NCI-H510A treated with DMSO at 0.1 percent for 48 hours (cell line): ENCODE results near the gene ALK.

ENCODE experiments used
- DNase-seq: peaks from one replicate; lab custom pipeline; 2025; lab: John Stamatoyannopoulos, UW

The ALK gene

GRCh38 chr2:29314816-29315571, 606.4 kb downstream of the ALK start:
- no peak for DNase-seq

DNA sequence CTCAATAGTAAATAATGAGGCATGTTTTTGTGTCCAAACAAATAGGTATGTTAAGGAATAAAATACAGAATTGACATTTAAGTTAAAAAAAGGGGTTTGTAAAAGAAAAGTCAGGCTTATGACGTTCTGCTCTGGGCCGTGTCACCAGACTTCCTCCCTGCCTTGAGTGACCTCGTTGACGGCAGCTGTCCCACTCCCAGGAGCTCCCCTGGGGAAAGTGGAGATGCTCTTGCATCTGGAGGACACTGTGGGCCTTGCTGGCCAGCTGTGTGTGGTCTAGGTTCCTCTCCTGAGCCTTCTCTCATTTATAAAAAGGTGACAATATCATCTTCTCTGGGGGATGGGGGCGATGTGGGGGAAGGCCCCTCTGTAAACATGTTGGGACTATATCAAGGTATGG, 609.9 kb downstream of the ALK start:
- DNase-seq = no peak

- no peak for DNase-seq
Observed at GRCh38 chr2:29310650-29311348, 610.6 kb downstream of the ALK start.

DNA sequence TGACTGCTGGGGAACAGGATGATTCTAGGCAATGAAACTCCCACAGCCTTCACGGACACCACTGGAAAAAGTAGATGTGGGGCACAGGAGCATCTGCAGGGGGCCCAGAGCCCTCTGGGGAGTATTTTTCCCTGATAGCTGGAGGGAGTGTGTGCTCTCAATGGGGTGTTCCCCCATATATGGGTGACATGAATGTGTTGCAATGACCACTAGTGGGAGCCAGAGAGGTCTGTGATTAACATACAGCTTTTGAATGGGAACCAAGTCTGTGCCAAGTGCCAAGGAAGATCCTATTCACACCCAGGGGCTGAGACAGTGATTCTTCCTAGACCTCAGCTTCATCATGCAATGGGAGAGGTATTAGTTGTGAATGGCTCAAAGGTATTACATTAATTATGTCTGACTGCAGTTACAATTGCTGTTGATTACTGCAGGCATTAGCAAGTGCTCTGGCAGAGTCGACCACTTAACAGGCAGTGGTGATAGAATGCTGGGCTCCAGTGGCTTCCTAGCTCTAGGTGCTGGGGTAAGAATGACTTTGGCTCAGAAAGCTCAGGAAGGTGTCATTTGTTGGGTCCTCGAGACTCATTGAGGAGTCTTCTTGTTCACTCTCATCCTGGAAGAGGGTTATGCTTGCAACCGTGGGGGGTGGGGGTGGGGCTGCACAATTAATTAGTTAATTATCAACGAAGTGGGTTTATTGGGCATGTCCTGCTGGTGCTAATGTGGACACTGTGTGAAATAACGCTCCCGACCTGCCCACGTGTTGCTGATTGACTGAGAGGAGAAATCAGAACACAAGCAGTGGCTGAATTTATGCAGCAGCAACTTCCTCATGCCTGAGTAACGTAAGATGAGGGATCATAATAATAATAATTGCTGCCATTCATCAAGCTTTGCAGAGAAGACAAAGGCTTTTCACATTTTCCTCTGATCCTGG, 612.0 kb downstream of the ALK start:
- peak; percentile 60 for DNase-seq

GRCh38 chr2:29308366-29308765, 613.0 kb downstream of the ALK start:
- DNase-seq = no peak

- no peak for DNase-seq
Observed at GRCh38 chr2:29307519-29307918, 613.9 kb downstream of the ALK start.

- no peak for DNase-seq
Observed at GRCh38 chr2:29305762-29306161, 615.6 kb downstream of the ALK start.

- no peak for DNase-seq
Observed at GRCh38 chr2:29304399-29305060, 616.9 kb downstream of the ALK start.

- DNase-seq = no peak
Observed at GRCh38 chr2:29296585-29296984, 624.8 kb downstream of the ALK start.

GRCh38 chr2:29295845-29296244, 625.5 kb downstream of the ALK start:
- peak; percentile 9 for DNase-seq

GRCh38 chr2:29293830-29294438, 627.5 kb downstream of the ALK start:
- no peak for DNase-seq

DNA sequence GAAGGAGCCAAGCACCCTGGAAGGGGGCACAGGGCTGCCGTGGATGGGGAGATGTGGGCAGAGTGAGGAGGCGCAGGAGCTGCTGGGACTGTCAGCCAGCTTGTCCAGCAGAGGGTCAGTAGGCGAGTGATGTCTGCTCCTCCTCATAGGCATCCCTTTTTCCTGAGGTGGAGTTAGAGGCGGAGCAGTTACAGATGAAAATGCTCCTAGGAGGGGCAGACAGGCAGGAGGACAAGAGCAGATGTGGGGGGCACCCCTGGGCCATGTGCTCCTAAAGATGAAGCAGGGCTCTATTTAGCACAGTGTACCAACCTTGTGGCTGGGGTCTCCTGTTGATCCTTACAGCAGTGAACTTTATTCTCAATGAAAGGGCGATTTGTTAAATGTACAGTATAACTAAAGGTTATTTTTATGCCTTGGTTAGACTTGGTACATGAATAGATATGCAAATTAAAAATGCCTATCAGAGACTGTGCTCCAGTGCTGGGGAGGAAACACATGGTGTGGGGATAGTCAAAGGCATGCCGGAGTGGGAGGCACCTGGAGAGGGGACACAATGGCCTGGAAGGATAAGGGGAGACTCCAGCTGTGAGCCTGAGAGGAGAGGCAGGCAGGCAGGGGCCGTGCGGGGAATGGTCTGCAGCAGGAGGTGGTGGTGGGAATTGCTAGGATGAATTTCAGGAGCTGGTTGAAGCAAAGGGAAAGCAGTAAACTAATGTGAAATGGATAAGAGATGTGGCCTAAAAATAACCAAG, 630.9 kb downstream of the ALK start:
- DNase-seq = no peak

GRCh38 chr2:29284671-29285070, 636.7 kb downstream of the ALK start:
- DNase-seq = no peak

GRCh38 chr2:29281916-29282247, 639.5 kb downstream of the ALK start:
- DNase-seq = no peak

- peak; percentile 40 for DNase-seq
Observed at GRCh38 chr2:29281086-29281915, 640.1 kb downstream of the ALK start.

GRCh38 chr2:29278966-29279365, 642.4 kb downstream of the ALK start:
- no peak for DNase-seq

GRCh38 chr2:29276151-29276550, 645.2 kb downstream of the ALK start:
- DNase-seq = no peak

- no peak for DNase-seq
Observed at GRCh38 chr2:29275186-29275585, 646.2 kb downstream of the ALK start.

GRCh38 chr2:29273685-29274611, 647.4 kb downstream of the ALK start:
- DNase-seq = no peak
